PC-3 (cell line): ENCODE results near the gene KIF4B. TPM values are rescaled to one million over a fixed set of nuclear protein-coding genes. Genes with fewer than 3 reads are reported as not detected.

ENCODE experiments used
- ATAC-seq: fragments of 200-7000 bp; cut with Tn5 transposase; 2 replicates; pipeline ENCODE4 v1.9.1; 2020; ENCODE audit warnings: mild to moderate bottlenecking, moderate library complexity
- BruUV-seq: library from RNA; stranded (reverse); fragments of 400-500 nt; replicated peaks from 2 replicates; lab custom pipeline; 2021; lab: Mats Ljungman, UMichigan
- CTCF ChIA-PET: fragments of 300-600 bp; sonication (Branson Sonifier 250); formaldehyde crosslinking; loops from one replicate; lab custom pipeline; 2022; ENCODE audit warnings: antibody characterized with exemption; lab: Charles Lee
- POLR2A ChIA-PET: fragments of 300-600 bp; sonication (Branson Sonifier 250); formaldehyde crosslinking; loops from one replicate; lab custom pipeline; 2022; ENCODE audit warnings: antibody characterized with exemption; ENCODE audit not compliant: unreplicated experiment; lab: Charles Lee
- DNase-seq: peaks from one replicate; pipeline ENCODE4 v3.0.0-alpha.2; 2015
- H2AFZ ChIP-seq: fragments of 300-600 bp; sonication (generic); 2 replicates; pipeline ENCODE4 v1.6.0; 2016; ENCODE audit warnings: antibody characterized with exemption, low read length
- H3F3A ChIP-seq: fragments of 300-600 bp; sonication (generic); one replicate; pipeline ENCODE4 v1.6.0; 2017; ENCODE audit warnings: antibody characterized with exemption, low read length, control low read depth, mild to moderate bottlenecking; ENCODE audit not compliant: unreplicated experiment
- H3K27ac ChIP-seq: fragments of 300-600 bp; sonication (generic); 2 replicates; pipeline ENCODE4 v1.5.1; 2016; ENCODE audit warnings: mild to moderate bottlenecking, low read length
- H3K27me3 ChIP-seq: fragments of 300-600 bp; sonication (generic); 2 replicates; pipeline ENCODE4 v1.6.1; 2016; ENCODE audit warnings: low read length, mixed read lengths
- H3K36me3 ChIP-seq: fragments of 300-600 bp; sonication (generic); 2 replicates; pipeline ENCODE4 v1.6.1; 2016; ENCODE audit warnings: low read depth, mixed run types, low read length, mixed read lengths
- H3K4me1 ChIP-seq: fragments of 300-600 bp; sonication (generic); 2 replicates; pipeline ENCODE4 v1.5.1; 2016; ENCODE audit warnings: low read length; ENCODE audit not compliant: insufficient read depth
- H3K4me2 ChIP-seq: fragments of 300-600 bp; sonication (generic); 2 replicates; pipeline ENCODE4 v1.6.0; 2016; ENCODE audit warnings: low read length
- H3K4me3 ChIP-seq: fragments of 300-600 bp; sonication (generic); 2 replicates; pipeline ENCODE4 v1.5.1; 2016; ENCODE audit warnings: mild to moderate bottlenecking, low read length, mixed read lengths
- H3K79me2 ChIP-seq: fragments of 300-600 bp; sonication (generic); 2 replicates; pipeline ENCODE4 v1.6.1; 2017; ENCODE audit warnings: low read length, mixed read lengths
- H3K9ac ChIP-seq: fragments of 300-600 bp; sonication (generic); 2 replicates; pipeline ENCODE4 v1.6.0; 2016; ENCODE audit warnings: mild to moderate bottlenecking, low read length
- H3K9me2 ChIP-seq: fragments of 300-600 bp; sonication (generic); replicated peaks from 2 replicates; pipeline ENCODE4 v1.6.1; 2016; ENCODE audit warnings: mixed run types, low read length, mixed read lengths
- H3K9me3 ChIP-seq: fragments of 300-600 bp; sonication (generic); 2 replicates; pipeline ENCODE4 v1.6.1; 2016; ENCODE audit warnings: low read length, mixed read lengths
- H4K20me1 ChIP-seq: fragments of 300-600 bp; sonication (generic); 2 replicates; pipeline ENCODE4 v1.6.1; 2016; ENCODE audit warnings: low read length, mixed read lengths
- EZH2 ChIP-seq: fragments of 300-600 bp; sonication (generic); IDR thresholded peaks from one replicate; pipeline ENCODE4 v1.6.1; 2017; ENCODE audit warnings: antibody characterized with exemption, mild to moderate bottlenecking, low read length; ENCODE audit not compliant: unreplicated experiment
- EZH2phosphoT487 ChIP-seq: fragments of 300-600 bp; sonication (generic); IDR thresholded peaks from 2 replicates; pipeline ENCODE4 v1.6.1; 2018; ENCODE audit warnings: mild to moderate bottlenecking, antibody characterized with exemption, low read length, borderline replicate concordance
- intact Hi-C: fragments of 100-400 bp; cut with micrococcal nuclease; formaldehyde crosslinking; loops from 2 replicates; pipeline ENCODE4 v1.9.0; 2023
- total RNA-seq: library from RNA; depleted of rRNA; stranded (reverse); fragments of >200 nt; gene quantifications from 2 replicates; pipeline ENCODE4 v1.2.3, GENCODE V29; 2014
- TF ChIP-seq, protein P1 (sequence below): fragments of 300-600 bp; sonication (generic); conservative IDR thresholded peaks from 2 replicates; pipeline ENCODE4 v1.5.1; 2017; ENCODE audit warnings: antibody characterized with exemption, low read depth, mild to moderate bottlenecking, low read length

The KIF4B gene
- total RNA-seq, 1 experiment from 2014 or later = not detected

DNA sequence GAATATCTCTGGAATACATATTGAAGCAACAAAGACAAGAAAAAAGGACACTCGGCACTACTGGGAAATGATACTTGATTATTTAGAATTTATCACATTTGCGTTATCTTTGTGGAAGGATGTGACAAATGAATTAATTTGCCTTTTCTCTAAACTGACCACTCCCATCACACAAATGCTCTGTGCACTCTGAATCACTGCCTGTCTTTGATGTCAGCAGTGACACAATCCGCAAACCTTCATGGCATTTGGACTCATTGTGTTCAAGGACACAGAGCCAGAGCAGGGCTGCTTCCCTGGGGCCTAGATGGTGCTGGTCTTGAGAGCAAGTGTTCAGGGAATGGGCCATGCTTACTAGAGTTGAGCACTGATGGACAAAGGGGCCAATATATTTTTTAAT, 4.9 kb upstream of the KIF4B start:
- Histone ChIP-seq H3K27me3 (peaks cover 5% of the 10 kb centered on the region; the same call in 1 of the 2 replicates), H3K27ac (no peak overlapping the region), H3K36me3 (no peaks in the 10 kb centered on the region), H2AFZ (no peak overlapping the region), H3K9me3 (no peaks in the 10 kb centered on the region), H3K9me2 (no peaks in the 10 kb centered on the region), H3K4me3 (no peak overlapping the region), H4K20me1 (no peaks in the 10 kb centered on the region), H3K4me2 (no peak overlapping the region), H3K4me1 (no peaks in the 10 kb centered on the region), H3F3A (no peaks in the 10 kb centered on the region), H3K9ac (no peak overlapping the region), H3K79me2 (no peaks in the 10 kb centered on the region)
- TF ChIP-seq EZH2phosphoT487 (no peak), EZH2 (no peak)
- TF ChIP-seq, protein P1, sequence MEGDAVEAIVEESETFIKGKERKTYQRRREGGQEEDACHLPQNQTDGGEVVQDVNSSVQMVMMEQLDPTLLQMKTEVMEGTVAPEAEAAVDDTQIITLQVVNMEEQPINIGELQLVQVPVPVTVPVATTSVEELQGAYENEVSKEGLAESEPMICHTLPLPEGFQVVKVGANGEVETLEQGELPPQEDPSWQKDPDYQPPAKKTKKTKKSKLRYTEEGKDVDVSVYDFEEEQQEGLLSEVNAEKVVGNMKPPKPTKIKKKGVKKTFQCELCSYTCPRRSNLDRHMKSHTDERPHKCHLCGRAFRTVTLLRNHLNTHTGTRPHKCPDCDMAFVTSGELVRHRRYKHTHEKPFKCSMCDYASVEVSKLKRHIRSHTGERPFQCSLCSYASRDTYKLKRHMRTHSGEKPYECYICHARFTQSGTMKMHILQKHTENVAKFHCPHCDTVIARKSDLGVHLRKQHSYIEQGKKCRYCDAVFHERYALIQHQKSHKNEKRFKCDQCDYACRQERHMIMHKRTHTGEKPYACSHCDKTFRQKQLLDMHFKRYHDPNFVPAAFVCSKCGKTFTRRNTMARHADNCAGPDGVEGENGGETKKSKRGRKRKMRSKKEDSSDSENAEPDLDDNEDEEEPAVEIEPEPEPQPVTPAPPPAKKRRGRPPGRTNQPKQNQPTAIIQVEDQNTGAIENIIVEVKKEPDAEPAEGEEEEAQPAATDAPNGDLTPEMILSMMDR = no peak
- intact Hi-C loops = no loop called here
- no TSS peak for BruUV-seq
- ATAC-seq (no peak), DNase-seq (peak; percentile 7)
- CTCF ChIA-PET = no interaction called here
- POLR2A ChIA-PET = no interaction called here

DNA sequence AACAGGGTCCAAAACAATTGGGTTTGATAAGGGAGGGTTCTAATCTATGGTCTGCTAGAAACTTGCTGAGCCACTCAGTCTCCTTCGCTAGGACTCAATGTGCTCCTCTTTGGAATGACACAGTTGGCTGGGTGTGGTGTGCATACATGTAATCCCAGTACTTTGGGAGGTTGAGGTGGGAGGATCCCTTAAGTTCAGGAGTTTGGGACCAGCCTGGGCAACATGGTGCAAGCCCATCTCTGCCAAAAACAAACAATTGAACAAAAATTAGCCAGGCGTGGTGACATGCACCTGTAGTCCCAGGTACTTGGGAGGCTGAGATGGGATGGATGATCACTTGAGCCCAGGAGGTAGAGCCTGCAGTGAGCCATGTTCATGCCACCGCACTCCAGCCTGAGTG, 2.7 kb upstream of the KIF4B start:
- ChIA-PET POLR2A (no interaction called here), CTCF (no interaction called here)
- H3K9me2 ChIP-seq = no peaks in the 10 kb centered on the region
- H4K20me1 ChIP-seq = no peaks in the 10 kb centered on the region
- no peaks in the 10 kb centered on the region for H3K36me3 ChIP-seq
- no peaks in the 10 kb centered on the region for H3F3A ChIP-seq
- no peak overlapping the region for H3K9ac ChIP-seq
- TF ChIP-seq, protein P1 = no peak
- no peak for TF ChIP-seq EZH2phosphoT487
- no peak for TF ChIP-seq EZH2
- no peaks in the 10 kb centered on the region for H3K4me1 ChIP-seq
- intact Hi-C loops = no loop called here
- no peaks in the 10 kb centered on the region for H3K79me2 ChIP-seq
- no peak overlapping the region for H3K4me2 ChIP-seq
- BruUV-seq = no TSS peak
- ATAC-seq = no peak
- no peak overlapping the region for H3K4me3 ChIP-seq
- H3K27ac ChIP-seq = no peak overlapping the region
- no peak for DNase-seq
- no peaks in the 10 kb centered on the region for H3K9me3 ChIP-seq
- peaks cover 24% of the 10 kb centered on the region for H3K27me3 ChIP-seq
- H2AFZ ChIP-seq = no peak overlapping the region

DNA sequence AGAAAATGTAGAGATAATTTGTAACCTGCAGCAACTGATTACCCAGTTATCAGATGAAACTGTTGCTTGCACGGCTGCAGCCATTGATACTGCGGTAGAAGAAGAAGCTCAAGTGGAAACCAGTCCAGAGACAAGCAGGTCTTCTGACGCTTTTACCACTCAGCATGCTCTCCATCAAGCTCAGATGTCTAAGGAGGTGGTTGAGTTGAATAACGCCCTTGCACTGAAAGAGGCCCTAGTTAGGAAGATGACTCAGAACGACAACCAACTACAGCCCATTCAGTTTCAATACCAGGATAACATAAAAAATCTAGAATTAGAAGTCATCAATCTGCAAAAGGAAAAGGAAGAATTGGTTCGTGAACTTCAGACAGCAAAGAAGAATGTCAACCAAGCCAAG, 1.7 kb downstream of the KIF4B start:
- no peaks in the 10 kb centered on the region for H3F3A ChIP-seq
- intact Hi-C loops = no loop called here
- no peak overlapping the region for H3K9ac ChIP-seq
- POLR2A ChIA-PET = no interaction called here
- no peaks in the 10 kb centered on the region for H3K9me2 ChIP-seq
- CTCF ChIA-PET = no interaction called here
- H3K4me2 ChIP-seq = no peak overlapping the region
- H3K79me2 ChIP-seq = no peaks in the 10 kb centered on the region
- DNase-seq = no peak
- no peaks in the 10 kb centered on the region for H3K9me3 ChIP-seq
- ATAC-seq = no peak
- no peaks in the 10 kb centered on the region for H4K20me1 ChIP-seq
- no peak overlapping the region for H3K4me3 ChIP-seq
- peaks cover 34% of the 10 kb centered on the region for H3K27me3 ChIP-seq
- no TSS peak for BruUV-seq
- no peak overlapping the region for H3K27ac ChIP-seq
- H3K4me1 ChIP-seq = no peaks in the 10 kb centered on the region
- H3K36me3 ChIP-seq = no peaks in the 10 kb centered on the region
- H2AFZ ChIP-seq = no peak overlapping the region
- no peak for TF ChIP-seq EZH2phosphoT487
- TF ChIP-seq, protein P1 = no peak
- no peak for TF ChIP-seq EZH2
